Gastrocnemius medialis (tissue), 4 donors: ENCODE data around the gene ZNF366.

Experiments used
- CTCF ChIP-seq, 5 experiments: fragments of 450-650 bp in 3 of 5; fragments of 200-600 bp in 2 of 5; sonication (generic) in 2 of 5; IDR thresholded peaks in 4 of 5; conservative IDR thresholded peaks in 1 of 5; 1 replicate in 4 of 5; 2 replicates in 1 of 5; pipeline ENCODE4 v1.5.1; 2016 to 2019; ENCODE audit warnings: antibody characterized with exemption in 5 of 5, mild to moderate bottlenecking in 3 of 5, moderate library complexity in 3 of 5
- POLR2A ChIP-seq, 2 donors: fragments of 450-650 bp; IDR thresholded peaks; one replicate each; pipeline ENCODE4 v1.6.1; 2017; ENCODE audit warnings: antibody characterized with exemption in 2 of 2, mild to moderate bottlenecking in 2 of 2, moderate library complexity in 2 of 2

- TF ChIP-seq CTCF (IDR thresholded peaks at IDR 0.05 in 4 of 5, conservative IDR thresholded peaks at IDR 0.05 in 1 of 5), result no peak
- no peak for TF ChIP-seq POLR2A (IDR thresholded peaks at IDR 0.05)
Measured at GRCh38 chr5:72507231-72507906, at the start of gene ZNF366.
